Epithelial cell of proximal tubule (primary cell): ENCODE data around the gene PKLR. TPM values are rescaled to one million over a fixed set of nuclear protein-coding genes. Genes with fewer than 3 reads are reported as not detected.

Experiments used
- DNase-seq: peaks from one replicate; pipeline ENCODE4 v3.0.0-alpha.2; 2011; ENCODE audit warnings: low read depth
- H3K4me3 ChIP-seq: 2 replicates; pipeline ENCODE4 v1.5.1; 2011; ENCODE audit warnings: low read depth, mild to moderate bottlenecking, low read length
- CTCF ChIP-seq: conservative IDR thresholded peaks from 2 replicates; pipeline ENCODE4 v1.5.1; 2012; ENCODE audit warnings: low read depth, mild to moderate bottlenecking, low read length
- total RNA-seq: library from RNA; depleted of rRNA; stranded (reverse); fragments of >200 nt; gene quantifications from 2 replicates; pipeline ENCODE4 v1.2.3, GENCODE V29; 2015

PKLR gene
- total RNA-seq, 1 donor from 2014 or later = not detected

GRCh38 chr1:155266553-155266952 lies 34.7 kb downstream of the PKLR start:
- H3K4me3 ChIP-seq = no peak overlapping the region
- no peak for TF ChIP-seq CTCF
- DNase-seq = no peak

- TF ChIP-seq CTCF = no peak
- H3K4me3 ChIP-seq = no peak overlapping the region
- no peak for DNase-seq
These were observed 38.2 kb downstream of the PKLR start for GRCh38 chr1:155263067-155263466.

- TF ChIP-seq CTCF = no peak
- H3K4me3 ChIP-seq = peak within 1 kb of the TSS; percentile 89
- peak; percentile 94 for DNase-seq
These were observed 39.2 kb downstream of the PKLR start, which contains the start of gene SCAMP3 for GRCh38 chr1:155261852-155262673. SCAMP3 (minus strand) TSS chr1:155262360; CDS start chr1:155262151, 209 bp downstream.

GRCh38 chr1:155261493-155261851 lies 39.8 kb downstream of the PKLR start:
- no peak for DNase-seq
- H3K4me3 ChIP-seq = peak overlapping the region; percentile 89
- peak; percentile 3 for TF ChIP-seq CTCF

- H3K4me3 ChIP-seq = no peak overlapping the region
- no peak for DNase-seq
- TF ChIP-seq CTCF = no peak
These were observed 41.0 kb downstream of the PKLR start for GRCh38 chr1:155260276-155260675.

- no peak for TF ChIP-seq CTCF
- no peak for DNase-seq
- peak overlapping the region; percentile 89 for H3K4me3 ChIP-seq
These were observed 45.0 kb downstream of the PKLR start for GRCh38 chr1:155256058-155256852.
